Esophagus squamous epithelium (tissue), 4 donors: ENCODE measurements around the gene CES1.
"Not testable (repeated sequence)": the region's sequence is repeated elsewhere in the genome, so short reads cannot be mapped to it uniquely, and the experiment has no call there.

Experiments
- POLR2A ChIP-seq, 4 donors: fragments of 450-650 bp; IDR thresholded peaks; one replicate each; pipeline ENCODE4 v1.6.1; 2017; ENCODE audit warnings: antibody characterized with exemption in 4 of 4, mild to moderate bottlenecking in 4 of 4, moderate library complexity in 3 of 4
- TF ChIP-seq, protein P1 (sequence below), 6 experiments: fragments of 450-650 bp in 4 of 6; fragments of 200-600 bp in 2 of 6; sonication (generic) in 2 of 6; IDR thresholded peaks; one replicate each; pipeline ENCODE4 v1.5.1; 2016 to 2019; ENCODE audit warnings: antibody characterized with exemption in 6 of 6, mild to moderate bottlenecking in 4 of 6, moderate library complexity in 4 of 6

DNA sequence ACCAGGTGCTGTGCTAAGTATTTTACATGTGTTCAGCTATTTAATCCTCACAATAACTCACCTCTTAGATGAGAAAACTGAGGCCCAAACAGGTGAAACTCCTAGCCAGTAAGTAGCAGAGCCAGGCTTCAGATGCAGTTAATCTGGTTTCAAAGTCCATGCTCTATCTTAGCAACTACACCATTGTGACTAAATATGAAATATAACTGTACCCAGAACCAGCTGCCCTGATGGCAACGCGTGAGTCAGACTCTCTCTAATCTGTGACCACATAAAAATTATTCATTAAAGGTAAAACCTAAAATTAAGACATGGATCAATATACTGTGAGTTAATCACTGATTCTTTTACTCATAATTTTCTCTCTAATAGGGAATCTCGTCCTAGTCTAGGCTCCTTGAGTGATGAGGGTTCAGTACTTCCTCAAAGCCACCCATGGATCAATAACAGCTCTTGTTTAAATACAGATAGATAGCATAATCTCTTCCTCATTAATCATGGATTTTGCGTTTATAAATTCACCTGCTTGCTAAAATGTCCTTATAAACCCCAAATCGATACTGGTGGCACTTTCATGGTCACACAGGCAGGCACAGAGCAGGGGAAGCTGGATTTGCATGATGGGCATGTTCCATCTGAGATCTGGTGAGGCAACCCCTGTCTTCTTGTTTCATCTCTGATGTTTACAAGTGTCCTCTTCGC lies 50.7 kb downstream of the CES1 start:
- TF ChIP-seq, protein P1, sequence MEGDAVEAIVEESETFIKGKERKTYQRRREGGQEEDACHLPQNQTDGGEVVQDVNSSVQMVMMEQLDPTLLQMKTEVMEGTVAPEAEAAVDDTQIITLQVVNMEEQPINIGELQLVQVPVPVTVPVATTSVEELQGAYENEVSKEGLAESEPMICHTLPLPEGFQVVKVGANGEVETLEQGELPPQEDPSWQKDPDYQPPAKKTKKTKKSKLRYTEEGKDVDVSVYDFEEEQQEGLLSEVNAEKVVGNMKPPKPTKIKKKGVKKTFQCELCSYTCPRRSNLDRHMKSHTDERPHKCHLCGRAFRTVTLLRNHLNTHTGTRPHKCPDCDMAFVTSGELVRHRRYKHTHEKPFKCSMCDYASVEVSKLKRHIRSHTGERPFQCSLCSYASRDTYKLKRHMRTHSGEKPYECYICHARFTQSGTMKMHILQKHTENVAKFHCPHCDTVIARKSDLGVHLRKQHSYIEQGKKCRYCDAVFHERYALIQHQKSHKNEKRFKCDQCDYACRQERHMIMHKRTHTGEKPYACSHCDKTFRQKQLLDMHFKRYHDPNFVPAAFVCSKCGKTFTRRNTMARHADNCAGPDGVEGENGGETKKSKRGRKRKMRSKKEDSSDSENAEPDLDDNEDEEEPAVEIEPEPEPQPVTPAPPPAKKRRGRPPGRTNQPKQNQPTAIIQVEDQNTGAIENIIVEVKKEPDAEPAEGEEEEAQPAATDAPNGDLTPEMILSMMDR (IDR thresholded peaks at IDR 0.05): not testable (repeated sequence)
- not testable (repeated sequence) for TF ChIP-seq POLR2A (IDR thresholded peaks at IDR 0.05)
